ENCODE measurements around the gene TMEM178A.

TMEM178A gene

GRCh38 chr2:39696101-39696553, 30.4 kb downstream of the TMEM178A start:
- Histone ChIP-seq H3K27me3 (ENCODE audit: insufficient read depth, low read length) (no peaks in the 10 kb centered on the region), H3K9ac (ENCODE audit: low read depth, low read length) (no peak overlapping the region), H3K4me1 (ENCODE audit: insufficient read depth, low read length) (peaks cover 3% of the 10 kb centered on the region; the same call in 1 of the 2 replicates), H3K4me3 (ENCODE audit: low read length) (no peak overlapping the region), H3K9me3 (ENCODE audit: insufficient read depth, low read depth, low read length) (peaks cover 18% of the 10 kb centered on the region; the same call in 1 of the 2 replicates), H3K36me3 (ENCODE audit: insufficient read depth, low read length) (no peaks in the 10 kb centered on the region), H3K27ac (ENCODE audit: low read depth, low read length) (no peak overlapping the region)
- 90% methylated on average over 4 of the region's 4 CpGs for WGBS

- no peak overlapping the region for H3K9ac ChIP-seq (ENCODE audit: low read depth, low read length)
These were observed 31.1 kb downstream of the TMEM178A start for GRCh38 chr2:39696838-39697237.

GRCh38 chr2:39697454-39697853, 31.7 kb downstream of the TMEM178A start:
- Histone ChIP-seq H3K9ac (ENCODE audit: low read depth, low read length) (no peak overlapping the region), H3K27me3 (ENCODE audit: insufficient read depth, low read length) (no peaks in the 10 kb centered on the region), H3K9me3 (ENCODE audit: insufficient read depth, low read depth, low read length) (peaks cover 27% of the 10 kb centered on the region; the same call in 1 of the 2 replicates), H3K27ac (ENCODE audit: low read depth, low read length) (no peak overlapping the region), H3K36me3 (ENCODE audit: insufficient read depth, low read length) (no peaks in the 10 kb centered on the region), H3K4me1 (ENCODE audit: insufficient read depth, low read length) (peaks cover 3% of the 10 kb centered on the region; the same call in 1 of the 2 replicates), H3K4me3 (ENCODE audit: low read length) (no peak overlapping the region)
- WGBS: 95% methylated on average over 1 of the region's 2 CpGs

More at GRCh38 chr2:39696838-39697237, 31.1 kb downstream of the TMEM178A start:
- WGBS: no CpG with 5 or more reads among the region's 1 CpG
- Histone ChIP-seq H3K4me1 (ENCODE audit: insufficient read depth, low read length) (peaks cover 3% of the 10 kb centered on the region; the same call in 1 of the 2 replicates), H3K4me3 (ENCODE audit: low read length) (no peak overlapping the region), H3K36me3 (ENCODE audit: insufficient read depth, low read length) (no peaks in the 10 kb centered on the region), H3K27me3 (ENCODE audit: insufficient read depth, low read length) (no peaks in the 10 kb centered on the region), H3K27ac (ENCODE audit: low read depth, low read length) (no peak overlapping the region), H3K9me3 (ENCODE audit: insufficient read depth, low read depth, low read length) (peaks cover 22% of the 10 kb centered on the region; the same call in 1 of the 2 replicates)

- Histone ChIP-seq H3K4me1 (ENCODE audit: insufficient read depth, low read length) (no peaks in the 10 kb centered on the region), H3K27ac (ENCODE audit: low read depth, low read length) (no peak overlapping the region), H3K9ac (ENCODE audit: low read depth, low read length) (no peak overlapping the region), H3K9me3 (ENCODE audit: insufficient read depth, low read depth, low read length) (peaks cover 28% of the 10 kb centered on the region; the same call in 1 of the 2 replicates), H3K27me3 (ENCODE audit: insufficient read depth, low read length) (no peaks in the 10 kb centered on the region), H3K4me3 (ENCODE audit: low read length) (no peak overlapping the region), H3K36me3 (ENCODE audit: insufficient read depth, low read length) (no peaks in the 10 kb centered on the region)
- WGBS: 92% methylated on average over 1 of the region's 1 CpG
These were observed 35.4 kb downstream of the TMEM178A start for GRCh38 chr2:39701137-39701536.

- Histone ChIP-seq H3K36me3 (ENCODE audit: insufficient read depth, low read length) (no peaks in the 10 kb centered on the region), H3K9me3 (ENCODE audit: insufficient read depth, low read depth, low read length) (peaks cover 28% of the 10 kb centered on the region; the same call in 1 of the 2 replicates), H3K27me3 (ENCODE audit: insufficient read depth, low read length) (no peaks in the 10 kb centered on the region), H3K27ac (ENCODE audit: low read depth, low read length) (no peak overlapping the region), H3K4me3 (ENCODE audit: low read length) (no peak overlapping the region), H3K4me1 (ENCODE audit: insufficient read depth, low read length) (no peaks in the 10 kb centered on the region), H3K9ac (ENCODE audit: low read depth, low read length) (no peak overlapping the region)
- WGBS: no CpG with 5 or more reads among the region's 3 CpGs
These were observed 37.6 kb downstream of the TMEM178A start for GRCh38 chr2:39703181-39703872.

GRCh38 chr2:39704540-39704939, 38.8 kb downstream of the TMEM178A start:
- Histone ChIP-seq H3K27ac (ENCODE audit: low read depth, low read length) (no peak overlapping the region), H3K9ac (ENCODE audit: low read depth, low read length) (no peak overlapping the region), H3K9me3 (ENCODE audit: insufficient read depth, low read depth, low read length) (peaks cover 25% of the 10 kb centered on the region; the same call in 1 of the 2 replicates), H3K4me1 (ENCODE audit: insufficient read depth, low read length) (no peaks in the 10 kb centered on the region), H3K4me3 (ENCODE audit: low read length) (no peak overlapping the region), H3K27me3 (ENCODE audit: insufficient read depth, low read length) (no peaks in the 10 kb centered on the region), H3K36me3 (ENCODE audit: insufficient read depth, low read length) (no peaks in the 10 kb centered on the region)
- WGBS: 95% methylated on average over 2 of the region's 3 CpGs

GRCh38 chr2:39705638-39706037, 39.9 kb downstream of the TMEM178A start:
- no peaks in the 10 kb centered on the region for H3K36me3 ChIP-seq (ENCODE audit: insufficient read depth, low read length)
- H3K4me1 ChIP-seq (ENCODE audit: insufficient read depth, low read length): no peaks in the 10 kb centered on the region
- WGBS: 78% methylated on average over 4 of the region's 4 CpGs
- H3K9me3 ChIP-seq (ENCODE audit: insufficient read depth, low read depth, low read length): peaks cover 18% of the 10 kb centered on the region; the same call in 1 of the 2 replicates
- no peaks in the 10 kb centered on the region for H3K27me3 ChIP-seq (ENCODE audit: insufficient read depth, low read length)
- no peak overlapping the region for H3K4me3 ChIP-seq (ENCODE audit: low read length)
- no peak overlapping the region for H3K9ac ChIP-seq (ENCODE audit: low read depth, low read length)
- H3K27ac ChIP-seq (ENCODE audit: low read depth, low read length): no peak overlapping the region

- no peak overlapping the region for H3K27ac ChIP-seq (ENCODE audit: low read depth, low read length)
- no peaks in the 10 kb centered on the region for H3K27me3 ChIP-seq (ENCODE audit: insufficient read depth, low read length)
- no peaks in the 10 kb centered on the region for H3K36me3 ChIP-seq (ENCODE audit: insufficient read depth, low read length)
- no peaks in the 10 kb centered on the region for H3K4me1 ChIP-seq (ENCODE audit: insufficient read depth, low read length)
- H3K9me3 ChIP-seq (ENCODE audit: insufficient read depth, low read depth, low read length): peaks cover 12% of the 10 kb centered on the region; the same call in 1 of the 2 replicates
- no peak overlapping the region for H3K4me3 ChIP-seq (ENCODE audit: low read length)
- no peak overlapping the region for H3K9ac ChIP-seq (ENCODE audit: low read depth, low read length)
- WGBS: no CpG with 5 or more reads among the region's 1 CpG
These were observed 40.6 kb downstream of the TMEM178A start for GRCh38 chr2:39706312-39706711.

GRCh38 chr2:39706945-39707344, 41.2 kb downstream of the TMEM178A start:
- H3K4me3 ChIP-seq (ENCODE audit: low read length): no peak overlapping the region
- H3K36me3 ChIP-seq (ENCODE audit: insufficient read depth, low read length): no peaks in the 10 kb centered on the region
- no peaks in the 10 kb centered on the region for H3K4me1 ChIP-seq (ENCODE audit: insufficient read depth, low read length)
- peaks cover 6% of the 10 kb centered on the region; the same call in 1 of the 2 replicates for H3K9me3 ChIP-seq (ENCODE audit: insufficient read depth, low read depth, low read length)
- no peaks in the 10 kb centered on the region for H3K27me3 ChIP-seq (ENCODE audit: insufficient read depth, low read length)
- 92% methylated on average over 8 of the region's 8 CpGs for WGBS
- no peak overlapping the region for H3K9ac ChIP-seq (ENCODE audit: low read depth, low read length)
- no peak overlapping the region for H3K27ac ChIP-seq (ENCODE audit: low read depth, low read length)

- H3K9me3 ChIP-seq (ENCODE audit: insufficient read depth, low read depth, low read length): no peaks in the 10 kb centered on the region
- WGBS: 92% methylated on average over 9 of the region's 9 CpGs
- H3K4me3 ChIP-seq (ENCODE audit: low read length): no peak overlapping the region
- no peaks in the 10 kb centered on the region for H3K27me3 ChIP-seq (ENCODE audit: insufficient read depth, low read length)
- H3K9ac ChIP-seq (ENCODE audit: low read depth, low read length): no peak overlapping the region
- H3K4me1 ChIP-seq (ENCODE audit: insufficient read depth, low read length): no peaks in the 10 kb centered on the region
- no peaks in the 10 kb centered on the region for H3K36me3 ChIP-seq (ENCODE audit: insufficient read depth, low read length)
- no peak overlapping the region for H3K27ac ChIP-seq (ENCODE audit: low read depth, low read length)
These were observed 42.3 kb downstream of the TMEM178A start for GRCh38 chr2:39708003-39708402.

GRCh38 chr2:39710807-39711206, 45.1 kb downstream of the TMEM178A start:
- 84% methylated on average over 3 of the region's 3 CpGs for WGBS
- Histone ChIP-seq H3K9ac (ENCODE audit: low read depth, low read length) (no peak overlapping the region), H3K27me3 (ENCODE audit: insufficient read depth, low read length) (no peaks in the 10 kb centered on the region), H3K27ac (ENCODE audit: low read depth, low read length) (no peak overlapping the region), H3K4me3 (ENCODE audit: low read length) (no peak overlapping the region), H3K9me3 (ENCODE audit: insufficient read depth, low read depth, low read length) (no peaks in the 10 kb centered on the region), H3K36me3 (ENCODE audit: insufficient read depth, low read length) (no peaks in the 10 kb centered on the region), H3K4me1 (ENCODE audit: insufficient read depth, low read length) (no peaks in the 10 kb centered on the region)
